IMR-90 (cell line): ENCODE results near the gene DUS2. TPM values are rescaled to one million over a fixed set of nuclear protein-coding genes. Genes with fewer than 3 reads are reported as not detected.

ENCODE experiments used
- ATAC-seq: fragments of 200-7000 bp; cut with Tn5 transposase; 2 replicates; pipeline ENCODE4 v1.9.1; 2020; ENCODE audit warnings: low read depth, mild to moderate bottlenecking, moderate library complexity
- BruUV-seq: library from RNA; stranded (reverse); fragments of 400-500 nt; replicated peaks from 2 replicates; lab custom pipeline; 2021; lab: Mats Ljungman, UMichigan
- CTCF ChIA-PET: fragments of 300-600 bp; formaldehyde crosslinking; extraction: SDS; loops from one replicate; lab custom pipeline; 2021; ENCODE audit warnings: antibody characterized with exemption; lab: Yijun Ruan, JAX
- POLR2A ChIA-PET: fragments of 300-600 bp; sonication (Branson Sonifier 250); formaldehyde crosslinking; loops from one replicate; lab custom pipeline; 2022; ENCODE audit warnings: antibody characterized with exemption; ENCODE audit not compliant: unreplicated experiment; lab: Charles Lee
- DNase-seq: peaks from one replicate; pipeline ENCODE4 v3.0.0; 2013
- H2AFZ ChIP-seq: replicated peaks from 2 replicates; pipeline ENCODE3; 2013; ENCODE audit warnings: low read length, mild to moderate bottlenecking; ENCODE audit not compliant: poor library complexity
- H2AK5ac ChIP-seq: 2 replicates; pipeline ENCODE4 v1.6.1; 2013; ENCODE audit warnings: low read depth, low read length, inconsistent platforms
- H2AK9ac ChIP-seq: replicated peaks from 2 replicates; pipeline ENCODE3; 2013; ENCODE audit warnings: mild to moderate bottlenecking, low read depth, low read length, moderate library complexity; ENCODE audit not compliant: poor library complexity
- H2BK120ac ChIP-seq: 2 replicates; pipeline ENCODE4 v1.6.1; 2013; ENCODE audit warnings: low read depth, low read length, inconsistent platforms
- H2BK15ac ChIP-seq: 3 replicates; pipeline ENCODE4 v1.6.1; 2013; ENCODE audit warnings: low read depth, low read length, inconsistent platforms
- H2BK20ac ChIP-seq: 2 replicates; pipeline ENCODE4 v1.6.1; 2013; ENCODE audit warnings: low read depth, mild to moderate bottlenecking, inconsistent platforms, low read length, moderate library complexity
- H2BK5ac ChIP-seq: 2 replicates; pipeline ENCODE4 v1.6.1; 2013; ENCODE audit warnings: mild to moderate bottlenecking, low read depth, low read length, inconsistent platforms; ENCODE audit not compliant: poor library complexity, severe bottlenecking
- H3K14ac ChIP-seq: replicated peaks from 2 replicates; pipeline ENCODE4 v1.6.1; 2013; ENCODE audit warnings: low read depth, low read length, inconsistent platforms
- H3K18ac ChIP-seq: 2 replicates; pipeline ENCODE4 v1.6.1; 2013; ENCODE audit warnings: low read depth, low read length, control low read depth
- H3K23ac ChIP-seq: 2 replicates; pipeline ENCODE4 v1.6.1; 2013; ENCODE audit warnings: low read depth, low read length, inconsistent platforms
- H3K27ac ChIP-seq: 2 replicates; pipeline ENCODE4 v1.5.1; 2013; ENCODE audit warnings: mild to moderate bottlenecking, control low read depth, low read length; ENCODE audit not compliant: insufficient read depth
- H3K27me3 ChIP-seq: 2 replicates; pipeline ENCODE4 v1.6.1; 2013; ENCODE audit warnings: low read length; ENCODE audit not compliant: control insufficient read depth, insufficient read depth
- H3K36me3 ChIP-seq: 2 replicates; pipeline ENCODE4 v1.6.1; 2013; ENCODE audit warnings: low read length, mixed read lengths; ENCODE audit not compliant: control insufficient read depth, insufficient read depth
- H3K4ac ChIP-seq: 2 replicates; pipeline ENCODE4 v1.6.1; 2013; ENCODE audit warnings: low read depth, low read length, inconsistent platforms
- H3K4me1 ChIP-seq: 2 replicates; pipeline ENCODE4 v1.6.1; 2013; ENCODE audit warnings: low read length, mixed read lengths; ENCODE audit not compliant: control insufficient read depth, insufficient read depth
- H3K4me2 ChIP-seq: 2 replicates; pipeline ENCODE4 v1.6.1; 2013; ENCODE audit warnings: low read depth, mild to moderate bottlenecking, control low read depth, low read length, moderate library complexity
- H3K4me3 ChIP-seq: 2 replicates; pipeline ENCODE4 v1.5.1; 2013; ENCODE audit warnings: low read depth, mild to moderate bottlenecking, control low read depth, low read length, moderate library complexity; ENCODE audit not compliant: insufficient read depth
- H3K56ac ChIP-seq: 2 replicates; pipeline ENCODE4 v1.6.1; 2013; ENCODE audit warnings: low read length, inconsistent platforms; ENCODE audit not compliant: insufficient read depth; ENCODE audit errors: extremely low read depth
- H3K79me1 ChIP-seq, 2 experiments: 2 replicates each; pipeline ENCODE4 v1.6.1; 2013; ENCODE audit warnings: low read length in 2 of 2, inconsistent platforms in 1 of 2, low read depth in 1 of 2
- H3K9ac ChIP-seq: 2 replicates; pipeline ENCODE4 v1.6.1; 2013; ENCODE audit warnings: low read depth, low read length, control low read depth
- H3K9me1 ChIP-seq: 2 replicates; pipeline ENCODE4 v1.6.1; 2013; ENCODE audit warnings: low read length, inconsistent platforms; ENCODE audit not compliant: insufficient read depth
- H3K9me3 ChIP-seq: 2 replicates; pipeline ENCODE4 v1.6.1; 2013; ENCODE audit warnings: low read length; ENCODE audit not compliant: control insufficient read depth, insufficient read depth
- H4K20me1 ChIP-seq: 2 replicates; pipeline ENCODE4 v1.6.1; 2013; ENCODE audit warnings: low read length, inconsistent platforms; ENCODE audit not compliant: insufficient read depth
- H4K5ac ChIP-seq: 2 replicates; pipeline ENCODE4 v1.6.1; 2013; ENCODE audit warnings: mild to moderate bottlenecking, low read depth, low read length, control low read depth
- H4K8ac ChIP-seq, 2 experiments: 2 replicates each; pipeline ENCODE4 v1.6.1; 2013; ENCODE audit warnings: low read depth in 2 of 2, low read length in 2 of 2, control low read depth in 1 of 2, inconsistent platforms in 1 of 2
- H4K91ac ChIP-seq: 2 replicates; pipeline ENCODE4 v1.6.1; 2013; ENCODE audit warnings: low read depth, low read length, inconsistent platforms; ENCODE audit not compliant: insufficient read depth
- CHD1 ChIP-seq: IDR thresholded peaks from 2 replicates; pipeline ENCODE4 v1.6.1; 2012; ENCODE audit warnings: low read depth, low read length, improper control_type of control experiment
- MAFK ChIP-seq: IDR thresholded peaks from 2 replicates; pipeline ENCODE4 v1.6.1; 2012; ENCODE audit warnings: low read depth, low read length, improper control_type of control experiment
- MAZ ChIP-seq: IDR thresholded peaks from 2 replicates; pipeline ENCODE4 v1.6.1; 2012; ENCODE audit warnings: low read depth, mild to moderate bottlenecking, low read length, improper control_type of control experiment, moderate library complexity, borderline replicate concordance
- NFE2L2 ChIP-seq: fragments of 150-350 bp; IDR thresholded peaks from 2 replicates; pipeline ENCODE4 v1.6.1; 2016; ENCODE audit warnings: low read depth, mild to moderate bottlenecking, low read length
- RFX5 ChIP-seq: IDR thresholded peaks from 2 replicates; pipeline ENCODE4 v1.8.0; 2012; ENCODE audit warnings: low read depth, mild to moderate bottlenecking, low read length, moderate library complexity
- WGBS, 2 experiments: methylation state at CpG; one replicate each; pipeline versions ENCODE4 v1.1.5 to v1.1.7; 2013; ENCODE audit warnings: missing lambda C conversion rate in 2 of 2; ENCODE audit not compliant: insufficient read length in 1 of 2; ENCODE audit errors: extremely low coverage in 2 of 2; 5-methylcytosine and 5-hydroxymethylcytosine counted together
- dilution Hi-C: fragments of 300-500 bp; cut with HindIII; formaldehyde crosslinking; loops from one replicate; pipeline ENCODE4 v1.14.3; 2018; ENCODE audit warnings: low sequenced_read_pairs; ENCODE audit not compliant: unreplicated experiment
- in situ Hi-C: fragments of 300-500 bp; cut with MboI; formaldehyde crosslinking; loops from 3 replicates; pipeline ENCODE4 v1.14.3; 2019; ENCODE audit warnings: low sequenced_read_pairs, inconsistent platforms, mixed read lengths
- intact Hi-C: fragments of 100-400 bp; cut with micrococcal nuclease; formaldehyde crosslinking; loops from 2 replicates; pipeline ENCODE4 v1.10.0; 2022
- polyA plus RNA-seq, 3 experiments: library from polyadenylated mRNA; depleted of rRNA; stranded (reverse); fragments of >200 nt; gene quantifications; 2 replicates each; pipeline ENCODE4 v1.2.3, GENCODE V29; 2012; ENCODE audit warnings: low replicate concordance in 1 of 3
- total RNA-seq: library from RNA; depleted of rRNA; stranded (reverse); fragments of >200 nt; gene quantifications from 2 replicates; pipeline ENCODE4 v1.2.3, GENCODE V29; 2012
- TF ChIP-seq, protein P1 (sequence below): fragments of 150-350 bp; IDR thresholded peaks from 2 replicates; pipeline ENCODE4 v1.6.1; 2016; ENCODE audit warnings: low read depth, mild to moderate bottlenecking, low read length, moderate library complexity, borderline replicate concordance

Gene DUS2
- total and polyA plus RNA-seq, 2 of the 4 experiments (the other 2 are of a cell fraction) = 15.8 to 30.5 TPM

DNA sequence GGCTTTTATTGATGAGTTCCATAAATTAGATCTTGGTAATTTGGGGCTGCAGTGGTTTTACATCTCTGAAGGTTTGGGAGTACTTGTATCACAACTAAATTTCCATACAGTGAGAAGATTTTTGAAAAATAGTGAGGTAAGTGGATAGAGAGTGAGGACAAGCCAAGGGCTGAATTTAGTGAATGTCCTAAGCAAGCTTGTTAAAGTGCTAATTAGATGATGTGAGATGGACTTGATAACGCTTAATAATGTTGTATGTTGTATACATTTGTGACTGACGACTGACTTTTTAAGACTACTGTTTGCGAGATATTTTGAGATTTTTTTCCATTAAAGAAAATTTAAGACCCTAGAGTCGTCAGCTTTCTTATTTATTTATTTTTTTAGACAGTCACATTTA lies 66.0 kb downstream of the DUS2 start:
- no peak overlapping the region for H3K56ac ChIP-seq
- no peaks in the 10 kb centered on the region for H3K36me3 ChIP-seq
- H4K5ac ChIP-seq = no peak overlapping the region
- ATAC-seq (no peak), DNase-seq (no peak)
- BruUV-seq = no TSS peak
- no peak overlapping the region for H3K14ac ChIP-seq
- peaks cover 10% of the 10 kb centered on the region for H3K4me1 ChIP-seq
- H3K4me3 ChIP-seq = no peak overlapping the region
- no peak overlapping the region for H3K9ac ChIP-seq
- H2AFZ ChIP-seq = no peak overlapping the region
- peaks cover 12% of the 10 kb centered on the region; the same call in 1 of the 2 replicates for H4K20me1 ChIP-seq
- H3K4ac ChIP-seq = no peak overlapping the region
- no peak overlapping the region for H3K4me2 ChIP-seq
- no peak overlapping the region for H2BK15ac ChIP-seq
- peaks cover 10 to 55% of the 10 kb centered on the region in 2 experiments; a peak in 3 of 4 replicates for H3K79me1 ChIP-seq
- no peak overlapping the region for H2AK9ac ChIP-seq
- WGBS, 2 experiments = no CpG with 5 or more reads among the region's 4 CpGs
- H3K27ac ChIP-seq = no peak overlapping the region
- dilution Hi-C loops = no loop called here
- no peak overlapping the region for H2BK20ac ChIP-seq
- H3K9me3 ChIP-seq = no peaks in the 10 kb centered on the region
- H2AK5ac ChIP-seq = no peak overlapping the region
- peak overlapping the region; percentile 78; the same call in 1 of the 2 replicates for H3K23ac ChIP-seq
- in situ Hi-C loops = no loop called here
- H3K18ac ChIP-seq = no peak overlapping the region
- no peak overlapping the region for H4K8ac ChIP-seq
- H3K27me3 ChIP-seq = no peaks in the 10 kb centered on the region
- CTCF ChIA-PET = interaction anchor here (0.5 kb wide), 1 partner anchor 24 kb away, joined by 3 read pairs; no protein-coding TSS in a partner anchor
- H4K91ac ChIP-seq = no peak overlapping the region
- H2BK5ac ChIP-seq = no peak overlapping the region
- POLR2A ChIA-PET = no interaction called here
- no peak overlapping the region for H2BK120ac ChIP-seq
- TF ChIP-seq, protein P1, sequence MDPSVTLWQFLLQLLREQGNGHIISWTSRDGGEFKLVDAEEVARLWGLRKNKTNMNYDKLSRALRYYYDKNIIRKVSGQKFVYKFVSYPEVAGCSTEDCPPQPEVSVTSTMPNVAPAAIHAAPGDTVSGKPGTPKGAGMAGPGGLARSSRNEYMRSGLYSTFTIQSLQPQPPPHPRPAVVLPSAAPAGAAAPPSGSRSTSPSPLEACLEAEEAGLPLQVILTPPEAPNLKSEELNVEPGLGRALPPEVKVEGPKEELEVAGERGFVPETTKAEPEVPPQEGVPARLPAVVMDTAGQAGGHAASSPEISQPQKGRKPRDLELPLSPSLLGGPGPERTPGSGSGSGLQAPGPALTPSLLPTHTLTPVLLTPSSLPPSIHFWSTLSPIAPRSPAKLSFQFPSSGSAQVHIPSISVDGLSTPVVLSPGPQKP = no peak
- no peak for TF ChIP-seq CHD1
- TF ChIP-seq MAZ = no peak
- TF ChIP-seq MAFK = no peak
- no peak for TF ChIP-seq RFX5
- TF ChIP-seq NFE2L2 = no peak
- intact Hi-C loops = loop anchor here (10.0 kb wide), 1 partner anchor 236 kb away; no protein-coding TSS in a partner anchor
- H3K9me1 ChIP-seq = peaks cover 6% of the 10 kb centered on the region; the same call in 1 of the 2 replicates
